GM20000 (cell line): ENCODE measurements around the gene PPIP5K2.

Experiments used
- DNase-seq: peaks from one replicate; pipeline ENCODE4 v3.0.0; 2012; ENCODE audit warnings: low spot score
- CTCF ChIP-seq: IDR thresholded peaks from 2 replicates; pipeline ENCODE4 v1.5.1; 2012; ENCODE audit warnings: mild to moderate bottlenecking, control low read depth; ENCODE audit errors: extremely low read depth, missing control alignments

The PPIP5K2 gene

DNA sequence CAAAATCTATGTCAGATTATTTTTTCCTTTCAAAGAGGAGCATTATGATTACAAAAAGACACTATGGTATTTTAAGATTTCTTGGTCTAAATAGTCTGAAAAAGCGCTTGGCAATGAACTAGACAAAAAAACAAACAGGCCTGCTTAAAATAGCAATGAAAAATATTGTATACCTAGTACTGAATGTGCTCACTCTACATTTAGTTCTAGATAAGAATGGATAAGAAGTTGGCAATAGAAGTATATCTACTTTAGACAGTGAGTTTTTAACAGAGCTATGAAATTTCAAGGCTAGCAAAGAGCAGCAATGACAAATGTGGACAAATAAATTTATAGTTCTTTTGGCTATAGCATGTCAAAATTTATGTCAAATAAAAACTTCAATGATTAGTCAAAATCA lies 26.4 kb upstream of the PPIP5K2 start:
- no peak for TF ChIP-seq CTCF
- DNase-seq = no peak

DNA sequence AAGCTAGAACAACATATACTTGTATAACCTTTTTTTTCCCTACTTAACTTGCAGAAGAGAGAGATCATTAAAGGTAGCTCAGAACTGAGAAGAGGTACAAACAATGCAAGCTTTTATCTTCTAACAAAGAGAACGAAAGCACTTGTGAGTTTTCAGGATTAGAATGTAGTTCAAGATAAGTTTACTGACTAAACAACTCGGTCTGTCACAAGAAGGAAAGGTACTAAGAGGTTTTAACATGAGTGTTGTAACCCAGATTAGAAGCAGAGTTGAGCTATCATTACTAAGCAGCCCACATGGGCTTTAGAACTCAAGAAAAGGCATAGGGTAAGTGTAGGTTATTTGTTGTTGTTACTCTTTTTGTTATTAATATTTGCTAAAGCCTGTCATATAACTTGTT lies 25.4 kb upstream of the PPIP5K2 start:
- TF ChIP-seq CTCF = no peak
- no peak for DNase-seq

DNA sequence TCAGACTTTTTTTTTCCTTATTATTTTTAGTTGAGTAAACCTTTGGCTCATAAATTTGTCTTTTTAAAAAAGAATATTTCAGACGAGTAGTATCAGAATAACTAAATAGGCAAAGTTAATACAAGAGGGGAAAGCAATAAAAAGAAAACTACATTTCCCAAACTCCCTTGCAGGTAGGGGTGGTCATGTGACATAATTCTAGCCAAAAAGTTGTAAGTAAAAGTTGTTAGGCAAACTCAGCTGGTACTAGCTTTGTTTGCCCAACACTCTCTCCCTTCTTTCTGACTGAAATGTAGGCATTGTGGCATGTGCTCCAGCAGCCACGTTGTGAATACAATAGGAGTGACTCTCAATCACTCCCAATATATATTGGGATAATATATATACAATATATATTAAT lies 21.1 kb upstream of the PPIP5K2 start:
- TF ChIP-seq CTCF = no peak
- no peak for DNase-seq

DNA sequence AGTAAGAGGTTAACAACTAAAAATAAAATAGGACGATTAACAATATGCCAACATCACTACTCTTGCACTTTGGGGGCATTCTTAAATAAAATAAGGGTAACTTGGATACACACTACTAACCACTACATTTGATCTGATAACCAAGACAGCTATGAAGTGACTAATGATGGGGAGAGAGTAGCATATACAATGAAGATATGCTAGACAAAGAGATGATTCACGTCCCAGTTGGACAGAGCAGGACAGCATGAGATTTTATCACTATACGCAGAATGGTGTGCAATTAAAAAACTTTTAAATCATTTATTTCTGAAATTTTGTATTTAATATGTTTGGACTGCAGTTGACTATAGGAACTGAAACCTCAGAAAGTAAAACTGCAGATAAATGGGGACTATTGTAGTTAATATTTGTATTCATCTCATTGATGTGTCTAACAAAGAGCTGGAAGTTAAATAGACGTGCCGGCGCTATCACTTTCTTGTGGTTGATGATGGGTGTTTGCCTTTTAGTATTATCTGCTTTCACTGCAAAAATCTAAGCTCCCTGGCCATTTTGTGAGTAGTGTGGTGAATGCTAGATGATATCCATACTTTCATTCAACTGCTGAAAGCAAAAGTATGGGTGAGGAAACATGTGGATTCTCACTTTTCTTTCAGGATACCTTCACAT lies 18.9 kb upstream of the PPIP5K2 start:
- TF ChIP-seq CTCF = no peak
- DNase-seq = no peak

GRCh38 chr5:103102234-103102633 lies 17.9 kb upstream of the PPIP5K2 start:
- TF ChIP-seq CTCF = no peak
- no peak for DNase-seq

- TF ChIP-seq CTCF = no peak
- no peak for DNase-seq
These were observed 12.0 kb upstream of the PPIP5K2 start for GRCh38 chr5:103108086-103108485.

- no peak for TF ChIP-seq CTCF
- DNase-seq = no peak
These were observed 10.8 kb upstream of the PPIP5K2 start for GRCh38 chr5:103109277-103109676.
